Endodermal cell (in vitro differentiated cells): ENCODE data around the gene PRRX2. TPM values are rescaled to one million over a fixed set of nuclear protein-coding genes. Genes with fewer than 3 reads are reported as not detected.

Experiments
- DNase-seq: peaks from one replicate; pipeline ENCODE4 v3.0.0-alpha.2; 2017
- H3K27ac ChIP-seq: 2 replicates; pipeline ENCODE4 v1.5.1; 2013; ENCODE audit warnings: mild to moderate bottlenecking, low read depth, low read length, moderate library complexity
- H3K27me3 ChIP-seq: 2 replicates; pipeline ENCODE4 v1.6.1; 2013; ENCODE audit warnings: mild to moderate bottlenecking, low read length, moderate library complexity; ENCODE audit not compliant: insufficient read depth, control insufficient read depth, poor library complexity, severe bottlenecking
- H3K36me3 ChIP-seq: 2 replicates; pipeline ENCODE4 v1.7.0; 2013; ENCODE audit warnings: mild to moderate bottlenecking, low read length, moderate library complexity; ENCODE audit not compliant: control insufficient read depth, insufficient read depth
- H3K4me1 ChIP-seq: one replicate; pipeline ENCODE4 v1.7.0; 2013; ENCODE audit warnings: low read length; ENCODE audit not compliant: control insufficient read depth, insufficient read depth
- H3K4me3 ChIP-seq: 2 replicates; pipeline ENCODE4 v1.5.1; 2013; ENCODE audit warnings: mild to moderate bottlenecking, low read length, moderate library complexity
- H3K9ac ChIP-seq: 2 replicates; pipeline ENCODE4 v1.6.1; 2013; ENCODE audit warnings: mild to moderate bottlenecking, low read length, moderate library complexity; ENCODE audit not compliant: poor library complexity, severe bottlenecking; ENCODE audit errors: extremely low read depth
- H3K9me3 ChIP-seq: 2 replicates; pipeline ENCODE4 v1.6.1; 2013; ENCODE audit warnings: mild to moderate bottlenecking, low read length, moderate library complexity; ENCODE audit not compliant: control insufficient read depth
- H3K27ac Mint-ChIP-seq: 2 replicates; pipeline ENCODE4 v1.8.0; 2020; ENCODE audit warnings: mixed read lengths
- H3K27me3 Mint-ChIP-seq: 2 replicates; pipeline ENCODE4 v1.8.0; 2021; ENCODE audit warnings: mild to moderate bottlenecking, mixed read lengths; ENCODE audit not compliant: insufficient read depth
- H3K36me3 Mint-ChIP-seq: 2 replicates; pipeline ENCODE4 v1.8.0; 2020; ENCODE audit warnings: low read depth, mixed read lengths
- H3K4me1 Mint-ChIP-seq: 2 replicates; pipeline ENCODE4 v1.8.0; 2020; ENCODE audit warnings: mixed read lengths
- H3K4me3 Mint-ChIP-seq: 2 replicates; pipeline ENCODE4 v1.8.0; 2020; ENCODE audit warnings: mild to moderate bottlenecking, moderate library complexity, mixed read lengths
- H3K9me3 Mint-ChIP-seq: 2 replicates; pipeline ENCODE4 v1.8.0; 2020; ENCODE audit warnings: mild to moderate bottlenecking, mixed read lengths
- CTCF ChIP-seq: fragments of 200-600 bp; sonication (generic); conservative IDR thresholded peaks from 2 replicates; pipeline ENCODE4 v1.5.0; 2021; ENCODE audit warnings: antibody characterized with exemption, mild to moderate bottlenecking
- WGBS, 2 experiments: methylation state at CpG; one replicate each; pipeline versions ENCODE4 v1.1.5 to v1.1.7; 2013; ENCODE audit warnings: missing lambda C conversion rate in 2 of 2, mixed read lengths in 1 of 2; ENCODE audit not compliant: insufficient coverage in 1 of 2, insufficient read length in 1 of 2; 5-methylcytosine and 5-hydroxymethylcytosine counted together
- long read RNA-seq, 4 experiments: library from polyadenylated mRNA in 2 of 4; library from RNA in 1 of 4; library from capped mRNA in 1 of 4; stranded (forward) in 3 of 4; unstranded in 1 of 4; transcript quantifications; one replicate each; pipeline ENCODE4 v2.0.0, GENCODE V29; 2020 to 2021; ENCODE audit warnings: inconsistent platforms in 1 of 4
- polyA plus RNA-seq, 2 experiments: library from polyadenylated mRNA; stranded (reverse); fragments of 50-300 nt; gene quantifications; one replicate each; pipeline ENCODE4 v1.2.3, GENCODE V29; 2013
- total RNA-seq, 2 donors: library from RNA; stranded (reverse); fragmentation: NEBNext Ultra II Directional in 1 of 2; extraction: Animal tissue kit (Norgen Biotek cat#: 25700) in 1 of 2; gene quantifications; 2 replicates in 1 of 2; 3 replicates in 1 of 2; pipeline ENCODE4 v1.2.1, GENCODE V29; 2021

The PRRX2 gene
- total RNA-seq = 1 to 10 TPM; 1.0 to 3.8 TPM
- polyA plus RNA-seq (2013, experiment 1 of 2) = 5.4 TPM
- polyA plus RNA-seq (2013, experiment 2 of 2) = 6.0 TPM
- long read RNA-seq, experiment 1, partial matches to known transcripts = 0 of 2 reads
- long read RNA-seq, experiment 1, other reads (novel, unspliced or antisense) = 1 of 2 reads
- long read RNA-seq, experiment 2, transcript PRRX2-201 (4 exons, 1,311 nt) = major isoform, 11 of 15 reads
- long read RNA-seq, experiment 2, partial matches to known transcripts = 0 of 15 reads
- long read RNA-seq, experiment 2, other reads (novel, unspliced or antisense) = 4 of 15 reads
- long read RNA-seq, experiment 3 = 0 reads
- long read RNA-seq, experiment 4 = 0 reads

GRCh38 chr9:129665389-129665775 is at the start of gene PRRX2:
TSS of gene PRRX2 (plus strand) at chr9:129665647. CDS start at chr9:129665868, 221 bp downstream.
- WGBS, 2 experiments = 2 to 3% methylated on average over 5 to 35 of the region's 37 CpGs
- DNase-seq = peak; percentile 85
- Histone ChIP-seq H3K9me3 (no peaks in the 10 kb centered on the region), H3K27ac (no peak within 1 kb of the TSS), H3K27me3 (peaks cover 52% of the 10 kb centered on the region), H3K36me3 (no peaks in the 10 kb centered on the region), H3K9ac (no peak within 1 kb of the TSS), H3K4me1 (no peaks in the 10 kb centered on the region), H3K4me3 (no peak within 1 kb of the TSS)
- Mint-ChIP-seq H3K4me1 (peaks cover 7% of the 10 kb centered on the region), H3K4me3 (peak within 1 kb of the TSS; percentile 46), H3K27me3 (peaks cover 49% of the 10 kb centered on the region), H3K9me3 (no peaks in the 10 kb centered on the region), H3K36me3 (no peaks in the 10 kb centered on the region), H3K27ac (no peak within 1 kb of the TSS)
- no peak for TF ChIP-seq CTCF

GRCh38 chr9:129617167-129617566 is 48.3 kb upstream of the PRRX2 start:
- no peaks in the 10 kb centered on the region for H3K36me3 Mint-ChIP-seq
- H3K4me3 Mint-ChIP-seq = no peak overlapping the region
- H3K4me1 Mint-ChIP-seq = peaks cover 3% of the 10 kb centered on the region
- Histone ChIP-seq H3K9ac (no peak overlapping the region), H3K27ac (no peak overlapping the region), H3K4me1 (no peaks in the 10 kb centered on the region), H3K9me3 (no peaks in the 10 kb centered on the region), H3K4me3 (no peak overlapping the region), H3K36me3 (no peaks in the 10 kb centered on the region), H3K27me3 (peaks cover 30% of the 10 kb centered on the region)
- DNase-seq = peak; percentile 83
- H3K9me3 Mint-ChIP-seq = no peaks in the 10 kb centered on the region
- H3K27me3 Mint-ChIP-seq = peaks cover 43% of the 10 kb centered on the region
- no peak overlapping the region for H3K27ac Mint-ChIP-seq
- TF ChIP-seq CTCF = peak; percentile 81
- WGBS, 2 experiments = 20 to 40% methylated on average over 1 of the region's 1 CpG

- Mint-ChIP-seq H3K27me3 (peaks cover 38% of the 10 kb centered on the region), H3K9me3 (no peaks in the 10 kb centered on the region), H3K36me3 (no peaks in the 10 kb centered on the region), H3K4me1 (peaks cover 10% of the 10 kb centered on the region), H3K27ac (no peak overlapping the region), H3K4me3 (peak overlapping the region; percentile 47)
- Histone ChIP-seq H3K4me3 (peak overlapping the region; percentile 76), H3K4me1 (no peaks in the 10 kb centered on the region), H3K36me3 (no peaks in the 10 kb centered on the region), H3K27ac (no peak overlapping the region), H3K9me3 (no peaks in the 10 kb centered on the region), H3K27me3 (peaks cover 30% of the 10 kb centered on the region), H3K9ac (no peak overlapping the region)
- 3 to 6% methylated on average over 37 to 82 of the region's 82 CpGs for WGBS, 2 experiments
- peak; percentile 78 for DNase-seq
- peak; percentile 42 for TF ChIP-seq CTCF
These were observed 45.4 kb upstream of the PRRX2 start for GRCh38 chr9:129619787-129620668.
